Neural cell (in vitro differentiated cells): Measurements from ENCODE around the gene ABCA4. TPM values are rescaled to one million over a fixed set of nuclear protein-coding genes. Genes with fewer than 3 reads are reported as not detected.

Experiments used
- H2AFZ ChIP-seq: fragments of 200-600, 300-800 bp; sonication (generic), shearing (Covaris generic); 2 replicates; pipeline ENCODE4 v1.6.0; 2014; ENCODE audit warnings: low read depth, mild to moderate bottlenecking, antibody characterized with exemption, low read length, moderate library complexity
- H3F3A ChIP-seq: fragments of 200-600 bp; shearing (Covaris generic); 2 replicates; pipeline ENCODE4 v1.6.1; 2016; ENCODE audit warnings: mild to moderate bottlenecking, moderate library complexity, mixed read lengths, antibody characterized with exemption, low read length; ENCODE audit not compliant: insufficient read depth, poor library complexity, severe bottlenecking
- H3K27ac ChIP-seq: fragments of 200-600, 300-800 bp; sonication (generic), shearing (Covaris generic); 2 replicates; pipeline ENCODE4 v1.5.1; 2014; ENCODE audit warnings: mild to moderate bottlenecking, low read length, moderate library complexity
- H3K27me3 ChIP-seq: fragments of 300-800, 200-600 bp; sonication (generic), shearing (Covaris generic); 2 replicates; pipeline ENCODE4 v1.6.0; 2014; ENCODE audit warnings: mild to moderate bottlenecking, low read depth, low read length, moderate library complexity; ENCODE audit not compliant: insufficient read depth
- H3K36me3 ChIP-seq: fragments of 300-800, 200-600 bp; sonication (generic), shearing (Covaris generic); 2 replicates; pipeline ENCODE4 v1.5.1; 2014; ENCODE audit warnings: mild to moderate bottlenecking, antibody characterized with exemption, low read length, moderate library complexity; ENCODE audit not compliant: insufficient read depth
- H3K4me2 ChIP-seq: fragments of 300-800, 200-600 bp; sonication (generic), shearing (Covaris generic); 2 replicates; pipeline ENCODE4 v1.6.0; 2014; ENCODE audit warnings: mild to moderate bottlenecking, low read length
- H3K4me3 ChIP-seq: fragments of 300-800, 200-600 bp; sonication (generic), shearing (Covaris generic); 2 replicates; pipeline ENCODE4 v1.5.1; 2014; ENCODE audit warnings: mild to moderate bottlenecking, low read length, moderate library complexity
- H3K79me2 ChIP-seq: fragments of 200-600 bp; shearing (Covaris generic); replicated peaks from 2 replicates; pipeline ENCODE4 v1.6.0; 2014; ENCODE audit warnings: mild to moderate bottlenecking, low read length, moderate library complexity; ENCODE audit not compliant: insufficient read depth
- H3K9ac ChIP-seq: fragments of 300-800, 200-600 bp; sonication (generic), shearing (Covaris generic); 2 replicates; pipeline ENCODE4 v1.6.1; 2016; ENCODE audit warnings: mild to moderate bottlenecking, low read length, mixed read lengths
- H3K9me2 ChIP-seq: fragments of 200-600 bp; shearing (Covaris generic); 2 replicates; pipeline ENCODE4 v1.6.1; 2016; ENCODE audit warnings: mild to moderate bottlenecking, low read length, mixed read lengths; ENCODE audit not compliant: insufficient read depth
- H3K9me3 ChIP-seq: fragments of 200-600, 300-800 bp; sonication (generic), shearing (Covaris generic); 2 replicates; pipeline ENCODE4 v1.6.1; 2016; ENCODE audit warnings: mild to moderate bottlenecking, mixed run types, low read length, moderate library complexity, mixed read lengths
- H4K20me1 ChIP-seq: fragments of 200-600 bp; shearing (Covaris generic); 2 replicates; pipeline ENCODE4 v1.6.1; 2016; ENCODE audit warnings: mild to moderate bottlenecking, mixed run types; ENCODE audit not compliant: insufficient read depth
- EP300 ChIP-seq: fragments of 450-650 bp; conservative IDR thresholded peaks from 2 replicates; pipeline ENCODE4 v1.6.1; 2014; ENCODE audit warnings: antibody characterized with exemption, mild to moderate bottlenecking, moderate library complexity; ENCODE audit not compliant: poor library complexity, severe bottlenecking
- EZH2 ChIP-seq: fragments of 200-600, 300-800 bp; shearing (Covaris generic), sonication (generic); IDR thresholded peaks from 2 replicates; pipeline ENCODE4 v1.6.1; 2014; ENCODE audit warnings: antibody characterized with exemption, low read length, borderline replicate concordance, mild to moderate bottlenecking; ENCODE audit not compliant: insufficient read depth, poor library complexity, severe bottlenecking
- MXI1 ChIP-seq: fragments of 450-650 bp; conservative IDR thresholded peaks from 2 replicates; pipeline ENCODE4 v1.6.1; 2014; ENCODE audit warnings: antibody characterized with exemption, mild to moderate bottlenecking; ENCODE audit not compliant: poor library complexity, severe bottlenecking
- POLR2AphosphoS5 ChIP-seq: IDR thresholded peaks from 2 replicates; pipeline ENCODE4 v1.6.1; 2012
- RAD21 ChIP-seq: fragments of 450-650 bp; conservative IDR thresholded peaks from 2 replicates; pipeline ENCODE4 v1.6.1; 2014; ENCODE audit warnings: antibody characterized with exemption, mild to moderate bottlenecking, moderate library complexity
- REST ChIP-seq: IDR thresholded peaks from 2 replicates; pipeline ENCODE4 v1.6.1; 2012; ENCODE audit warnings: borderline replicate concordance
- SMC3 ChIP-seq: fragments of 450-650 bp; conservative IDR thresholded peaks from 2 replicates; pipeline ENCODE4 v1.6.1; 2014; ENCODE audit warnings: antibody characterized with exemption, mild to moderate bottlenecking, moderate library complexity; ENCODE audit not compliant: poor library complexity
- TAF1 ChIP-seq: IDR thresholded peaks from 2 replicates; pipeline ENCODE4 v1.6.1; 2012; ENCODE audit warnings: low read depth
- polyA plus RNA-seq: library from polyadenylated mRNA; depleted of rRNA; stranded (reverse); fragments of >200 nt; gene quantifications from 2 replicates; pipeline ENCODE4 v1.2.3, GENCODE V29; 2014
- TF ChIP-seq, protein P1 (sequence below): fragments of 450-650 bp; IDR thresholded peaks from 2 replicates; pipeline ENCODE4 v1.5.1; 2014; ENCODE audit warnings: antibody characterized with exemption, mild to moderate bottlenecking, moderate library complexity; ENCODE audit not compliant: poor library complexity, severe bottlenecking

ABCA4 gene
- polyA plus RNA-seq, 1 donor from 2014 or later, result not detected

- no peak overlapping the region for H3K27ac ChIP-seq
- no peaks in the 10 kb centered on the region for H3K9me3 ChIP-seq
- H3K4me3 ChIP-seq, result no peak overlapping the region
- H3F3A ChIP-seq, result no peaks in the 10 kb centered on the region
- no peaks in the 10 kb centered on the region for H4K20me1 ChIP-seq
- TF ChIP-seq REST, result no peak
- TF ChIP-seq MXI1, result no peak
- no peak for TF ChIP-seq POLR2AphosphoS5
- no peak for TF ChIP-seq SMC3
- TF ChIP-seq TAF1, result no peak
- no peak for TF ChIP-seq EZH2
- TF ChIP-seq EP300, result no peak
- no peak for TF ChIP-seq RAD21
- TF ChIP-seq, protein P1, sequence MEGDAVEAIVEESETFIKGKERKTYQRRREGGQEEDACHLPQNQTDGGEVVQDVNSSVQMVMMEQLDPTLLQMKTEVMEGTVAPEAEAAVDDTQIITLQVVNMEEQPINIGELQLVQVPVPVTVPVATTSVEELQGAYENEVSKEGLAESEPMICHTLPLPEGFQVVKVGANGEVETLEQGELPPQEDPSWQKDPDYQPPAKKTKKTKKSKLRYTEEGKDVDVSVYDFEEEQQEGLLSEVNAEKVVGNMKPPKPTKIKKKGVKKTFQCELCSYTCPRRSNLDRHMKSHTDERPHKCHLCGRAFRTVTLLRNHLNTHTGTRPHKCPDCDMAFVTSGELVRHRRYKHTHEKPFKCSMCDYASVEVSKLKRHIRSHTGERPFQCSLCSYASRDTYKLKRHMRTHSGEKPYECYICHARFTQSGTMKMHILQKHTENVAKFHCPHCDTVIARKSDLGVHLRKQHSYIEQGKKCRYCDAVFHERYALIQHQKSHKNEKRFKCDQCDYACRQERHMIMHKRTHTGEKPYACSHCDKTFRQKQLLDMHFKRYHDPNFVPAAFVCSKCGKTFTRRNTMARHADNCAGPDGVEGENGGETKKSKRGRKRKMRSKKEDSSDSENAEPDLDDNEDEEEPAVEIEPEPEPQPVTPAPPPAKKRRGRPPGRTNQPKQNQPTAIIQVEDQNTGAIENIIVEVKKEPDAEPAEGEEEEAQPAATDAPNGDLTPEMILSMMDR, result no peak
- no peak overlapping the region for H2AFZ ChIP-seq
- H3K79me2 ChIP-seq, result no peaks in the 10 kb centered on the region
- H3K36me3 ChIP-seq, result no peaks in the 10 kb centered on the region
- H3K9me2 ChIP-seq, result no peaks in the 10 kb centered on the region
- no peak overlapping the region for H3K9ac ChIP-seq
- no peaks in the 10 kb centered on the region for H3K27me3 ChIP-seq
- H3K4me2 ChIP-seq, result no peak overlapping the region
Observed at GRCh38 chr1:93976291-93976690, 144.7 kb downstream of the ABCA4 start.

- Histone ChIP-seq H3F3A (no peaks in the 10 kb centered on the region), H4K20me1 (no peaks in the 10 kb centered on the region), H3K4me2 (no peak overlapping the region), H3K9me3 (no peaks in the 10 kb centered on the region), H3K9ac (no peak overlapping the region), H3K4me3 (no peak overlapping the region), H2AFZ (no peak overlapping the region), H3K36me3 (no peaks in the 10 kb centered on the region), H3K9me2 (no peaks in the 10 kb centered on the region), H3K27me3 (no peaks in the 10 kb centered on the region), H3K27ac (no peak overlapping the region), H3K79me2 (no peaks in the 10 kb centered on the region)
- TF ChIP-seq SMC3 (no peak), REST (no peak), EZH2 (no peak), EP300 (no peak), TAF1 (no peak), POLR2AphosphoS5 (no peak), MXI1 (no peak), RAD21 (no peak)
- TF ChIP-seq, protein P1, result no peak
Observed at GRCh38 chr1:93972341-93972740, 148.6 kb downstream of the ABCA4 start.
